ENCODE data around the gene ZNF436.
"Not testable (repeated sequence)": the region's sequence is repeated elsewhere in the genome, so short reads cannot be mapped to it uniquely, and the experiment has no call there.

Gene ZNF436

DNA sequence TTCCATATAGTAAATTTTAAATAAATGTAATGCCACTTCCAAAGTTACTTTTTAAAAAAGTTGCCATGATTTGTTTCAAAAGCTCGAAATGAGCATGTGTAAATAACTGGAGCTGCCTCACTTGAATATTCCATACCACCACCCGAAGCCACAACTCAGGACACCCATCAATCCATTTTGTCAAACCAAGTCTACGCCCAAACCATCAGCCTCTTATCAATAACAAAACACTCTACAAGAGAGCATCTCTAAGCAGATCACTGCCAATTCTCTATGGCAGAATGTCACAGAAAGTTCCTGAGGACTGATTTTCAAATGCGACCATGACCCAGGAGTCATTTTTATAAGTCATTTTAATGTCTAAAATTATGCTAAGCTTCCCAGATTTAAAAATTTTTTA lies 30.0 kb downstream of the ZNF436 start:
- TF ChIP-seq, protein P1, sequence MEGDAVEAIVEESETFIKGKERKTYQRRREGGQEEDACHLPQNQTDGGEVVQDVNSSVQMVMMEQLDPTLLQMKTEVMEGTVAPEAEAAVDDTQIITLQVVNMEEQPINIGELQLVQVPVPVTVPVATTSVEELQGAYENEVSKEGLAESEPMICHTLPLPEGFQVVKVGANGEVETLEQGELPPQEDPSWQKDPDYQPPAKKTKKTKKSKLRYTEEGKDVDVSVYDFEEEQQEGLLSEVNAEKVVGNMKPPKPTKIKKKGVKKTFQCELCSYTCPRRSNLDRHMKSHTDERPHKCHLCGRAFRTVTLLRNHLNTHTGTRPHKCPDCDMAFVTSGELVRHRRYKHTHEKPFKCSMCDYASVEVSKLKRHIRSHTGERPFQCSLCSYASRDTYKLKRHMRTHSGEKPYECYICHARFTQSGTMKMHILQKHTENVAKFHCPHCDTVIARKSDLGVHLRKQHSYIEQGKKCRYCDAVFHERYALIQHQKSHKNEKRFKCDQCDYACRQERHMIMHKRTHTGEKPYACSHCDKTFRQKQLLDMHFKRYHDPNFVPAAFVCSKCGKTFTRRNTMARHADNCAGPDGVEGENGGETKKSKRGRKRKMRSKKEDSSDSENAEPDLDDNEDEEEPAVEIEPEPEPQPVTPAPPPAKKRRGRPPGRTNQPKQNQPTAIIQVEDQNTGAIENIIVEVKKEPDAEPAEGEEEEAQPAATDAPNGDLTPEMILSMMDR (IDR thresholded peaks at IDR 0.05), result no peak
- peaks cover 21 to 29% of the 10 kb centered on the region in 2 experiments for H3K4me1 ChIP-seq (ENCODE audit: control insufficient read depth in 1 of 2, insufficient read depth in 1 of 2, low read depth in 1 of 2, low read length in 1 of 2)
- H3K27ac ChIP-seq, result no peak overlapping the region
- H3K4me3 ChIP-seq (ENCODE audit: low read depth in 1 of 2, low read length in 1 of 2), result no peak overlapping the region
- no peaks in the 10 kb centered on the region for H3K9me3 ChIP-seq
- peaks cover 16% of the 10 kb centered on the region for H3K36me3 ChIP-seq
- no peaks in the 10 kb centered on the region for H3K27me3 ChIP-seq

DNA sequence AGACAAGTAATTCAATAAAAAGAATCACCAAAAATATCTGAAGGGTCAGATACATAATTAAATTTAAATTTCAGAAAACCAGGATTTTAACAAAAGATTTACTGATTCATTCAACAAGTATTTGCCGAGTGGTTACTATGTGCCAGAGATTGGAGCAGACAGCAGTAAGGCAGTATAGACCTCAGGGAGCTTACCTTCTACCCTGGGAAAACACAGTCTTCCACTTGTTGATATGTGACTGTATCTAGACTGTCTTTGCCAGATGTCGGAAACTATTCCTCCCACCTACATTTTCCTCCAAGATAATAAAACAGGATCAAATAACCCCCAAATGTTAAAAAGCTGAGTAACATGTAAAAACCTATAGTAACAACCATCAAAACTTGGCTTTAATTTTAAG lies 31.8 kb downstream of the ZNF436 start:
- H3K27me3 ChIP-seq, result no peaks in the 10 kb centered on the region
- peaks cover 30% of the 10 kb centered on the region for H3K36me3 ChIP-seq
- TF ChIP-seq, protein P1 (IDR thresholded peaks at IDR 0.05), result no peak
- H3K4me3 ChIP-seq (ENCODE audit: low read depth in 1 of 2, low read length in 1 of 2), result no peak overlapping the region
- H3K27ac ChIP-seq, result no peak overlapping the region
- peaks cover 14 to 21% of the 10 kb centered on the region in 2 experiments for H3K4me1 ChIP-seq (ENCODE audit: control insufficient read depth in 1 of 2, insufficient read depth in 1 of 2, low read depth in 1 of 2, low read length in 1 of 2)
- no peaks in the 10 kb centered on the region for H3K9me3 ChIP-seq

DNA sequence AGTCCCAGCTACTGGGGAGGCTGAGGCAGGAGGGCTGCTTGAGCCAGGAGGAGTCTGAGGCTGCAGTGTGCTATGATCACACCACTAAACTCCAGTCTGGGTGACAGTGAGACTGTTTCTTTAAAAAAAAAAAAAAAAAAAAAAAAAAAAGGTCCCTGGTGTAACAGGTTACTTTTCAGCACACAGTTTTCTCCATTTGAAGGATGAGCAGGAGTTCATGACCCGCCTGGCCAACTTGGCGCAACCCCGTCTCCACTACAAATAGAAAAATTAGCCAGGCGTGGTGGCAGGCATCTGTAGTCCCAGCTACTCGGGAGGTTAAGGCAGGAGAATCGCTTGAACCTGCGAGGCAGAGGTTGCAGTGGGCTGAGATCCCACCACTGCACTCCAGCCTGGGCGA lies 37.9 kb downstream of the ZNF436 start:
- Histone ChIP-seq H3K36me3 (peaks cover 58% of the 10 kb centered on the region), H3K9me3 (no peaks in the 10 kb centered on the region), H3K27ac (no peak overlapping the region), H3K27me3 (no peaks in the 10 kb centered on the region), H3K4me3 (ENCODE audit: low read depth in 1 of 2, low read length in 1 of 2) (no peak overlapping the region), H3K4me1 (ENCODE audit: control insufficient read depth in 1 of 2, insufficient read depth in 1 of 2, low read depth in 1 of 2, low read length in 1 of 2) (no peaks in the 10 kb centered on the region)
- TF ChIP-seq, protein P1 (IDR thresholded peaks at IDR 0.05), result no peak

DNA sequence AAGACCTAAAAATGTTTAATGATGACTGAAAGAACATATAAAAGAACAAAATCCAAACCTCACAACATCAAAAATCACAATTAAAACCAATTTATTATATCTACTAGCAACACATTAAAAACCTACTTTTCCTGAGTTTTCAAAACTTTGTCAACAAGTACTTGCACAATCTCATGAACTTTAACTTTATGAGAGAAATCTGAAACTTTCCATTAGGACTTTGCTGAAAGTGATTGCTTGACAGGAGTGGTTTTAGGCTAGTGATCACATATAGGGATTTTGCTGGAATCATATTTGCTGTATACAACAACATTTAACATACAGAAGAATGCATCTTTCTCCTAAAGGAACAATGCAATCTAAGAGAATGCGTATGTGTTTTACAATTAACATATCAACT lies 38.8 kb downstream of the ZNF436 start:
- Histone ChIP-seq H3K27me3 (no peaks in the 10 kb centered on the region), H3K9me3 (no peaks in the 10 kb centered on the region), H3K4me3 (ENCODE audit: low read depth in 1 of 2, low read length in 1 of 2) (no peak overlapping the region), H3K27ac (no peak overlapping the region), H3K36me3 (peaks cover 67% of the 10 kb centered on the region), H3K4me1 (ENCODE audit: control insufficient read depth in 1 of 2, insufficient read depth in 1 of 2, low read depth in 1 of 2, low read length in 1 of 2) (no peaks in the 10 kb centered on the region)
- TF ChIP-seq, protein P1 (IDR thresholded peaks at IDR 0.05), result no peak

DNA sequence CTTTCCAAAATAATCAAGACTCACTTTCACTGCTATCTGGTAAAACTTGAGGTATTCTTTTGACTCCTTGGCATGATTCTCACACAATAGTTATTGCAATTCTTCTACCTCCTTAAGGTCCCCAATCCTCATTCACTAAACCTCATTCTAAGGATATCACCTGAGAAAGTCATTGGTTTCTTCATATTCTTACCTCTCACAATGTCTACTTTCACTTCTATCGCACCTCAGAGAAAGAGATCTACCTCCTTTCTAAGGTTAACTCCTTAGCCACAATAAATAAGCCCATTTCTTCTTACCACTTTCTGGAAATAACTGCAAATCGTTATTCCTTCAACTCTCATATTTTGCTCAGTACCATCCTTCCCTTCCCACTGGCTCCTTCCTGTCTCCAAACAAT lies 44.2 kb downstream of the ZNF436 start:
- Histone ChIP-seq H3K4me1 (ENCODE audit: control insufficient read depth in 1 of 2, insufficient read depth in 1 of 2, low read depth in 1 of 2, low read length in 1 of 2) (no peaks in the 10 kb centered on the region), H3K9me3 (no peaks in the 10 kb centered on the region), H3K27ac (no peak overlapping the region), H3K36me3 (peaks cover 54% of the 10 kb centered on the region), H3K27me3 (no peaks in the 10 kb centered on the region), H3K4me3 (ENCODE audit: low read depth in 1 of 2, low read length in 1 of 2) (no peak overlapping the region)
- TF ChIP-seq, protein P1 (IDR thresholded peaks at IDR 0.05), result no peak

DNA sequence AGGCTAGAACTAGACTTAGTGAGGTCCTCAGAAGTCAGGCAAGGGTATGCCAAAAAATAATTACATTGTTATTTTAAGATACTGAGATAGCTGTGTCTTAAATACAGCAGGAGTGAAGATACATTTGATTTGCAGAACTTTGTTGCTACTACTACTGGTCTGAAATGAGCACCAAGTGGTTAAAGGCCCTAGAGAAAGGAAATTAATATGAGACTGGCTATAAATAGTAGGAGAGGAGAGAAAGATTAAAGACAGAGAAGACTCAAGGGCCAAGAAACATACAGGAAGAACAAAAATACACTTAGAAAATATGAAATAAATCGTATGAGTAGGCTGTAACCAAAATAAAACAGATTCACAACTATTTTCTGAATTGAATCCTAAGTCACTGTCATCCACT lies 46.9 kb downstream of the ZNF436 start:
- Histone ChIP-seq H3K4me3 (ENCODE audit: low read depth in 1 of 2, low read length in 1 of 2) (no peak overlapping the region), H3K4me1 (ENCODE audit: control insufficient read depth in 1 of 2, insufficient read depth in 1 of 2, low read depth in 1 of 2, low read length in 1 of 2) (no peaks in the 10 kb centered on the region), H3K27ac (no peak overlapping the region), H3K9me3 (no peaks in the 10 kb centered on the region), H3K36me3 (peaks cover 56% of the 10 kb centered on the region), H3K27me3 (no peaks in the 10 kb centered on the region)
- TF ChIP-seq, protein P1 (IDR thresholded peaks at IDR 0.05), result no peak

DNA sequence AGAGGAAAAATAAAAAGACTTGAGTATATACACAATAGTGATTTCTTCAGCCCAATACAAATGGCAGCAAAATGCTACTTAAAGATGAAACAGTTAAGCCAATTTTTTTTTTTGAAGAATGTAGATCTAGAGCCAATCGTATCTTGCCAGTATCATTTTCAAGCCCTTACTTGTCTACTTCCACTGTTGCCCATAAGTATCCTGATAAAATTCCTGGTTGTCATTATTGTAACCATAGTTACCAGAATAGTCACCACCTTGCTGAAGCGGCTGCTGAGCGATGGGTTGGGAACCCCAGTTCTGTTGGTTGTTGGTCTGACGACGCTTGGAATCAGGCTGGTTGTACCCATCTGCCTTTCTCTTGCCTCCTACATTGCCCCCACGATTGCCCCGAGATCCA lies 59.4 kb downstream of the ZNF436 start:
- H3K36me3 ChIP-seq, result peaks cover 64% of the 10 kb centered on the region

More for the DNA sequence above, 59.4 kb downstream of the ZNF436 start:
- H3K27ac ChIP-seq; H3K4me1 ChIP-seq (ENCODE audit: control insufficient read depth in 1 of 2, insufficient read depth in 1 of 2, low read depth in 1 of 2, low read length in 1 of 2); H3K27me3 ChIP-seq; H3K9me3 ChIP-seq; H3K4me3 ChIP-seq (ENCODE audit: low read depth in 1 of 2, low read length in 1 of 2): not testable (repeated sequence)
